NCI-H510A treated with DMSO at 0.1 percent for 48 hours (cell line): Measurements from ENCODE around the gene TMEM9B.

ENCODE experiments used
- DNase-seq: peaks from one replicate; lab custom pipeline; 2025; lab: John Stamatoyannopoulos, UW

TMEM9B gene

DNA sequence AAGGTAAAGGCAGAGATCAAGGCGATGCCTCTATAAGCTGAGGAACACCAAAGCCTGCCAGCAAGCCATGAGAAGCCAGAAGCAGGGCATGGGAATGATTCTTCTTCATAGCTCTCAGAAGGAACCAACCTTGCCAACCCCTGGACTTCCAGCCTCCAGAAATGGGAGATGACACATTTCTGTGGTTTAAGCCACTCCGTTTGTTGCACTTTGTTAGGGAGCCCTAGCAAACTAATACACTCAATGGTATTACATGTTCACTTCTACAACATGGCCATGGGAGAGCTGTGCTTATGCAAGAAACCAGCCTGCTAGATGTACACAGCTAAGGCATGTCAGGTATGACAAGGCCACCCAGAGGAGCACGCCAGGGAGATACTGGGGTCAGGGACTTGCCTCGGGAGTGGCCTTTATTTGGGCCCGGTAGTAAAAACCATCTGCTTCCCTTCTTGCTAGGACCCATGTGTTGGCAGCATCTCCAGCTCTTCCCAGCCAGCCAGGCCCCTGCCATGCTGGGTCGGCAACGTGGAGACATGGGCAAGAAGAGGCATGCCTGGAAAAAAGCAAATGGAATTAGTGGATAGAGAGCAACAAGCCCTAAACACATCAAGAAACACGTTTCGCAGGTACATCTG lies 35.1 kb downstream of the TMEM9B start:
- DNase-seq, result no peak

DNA sequence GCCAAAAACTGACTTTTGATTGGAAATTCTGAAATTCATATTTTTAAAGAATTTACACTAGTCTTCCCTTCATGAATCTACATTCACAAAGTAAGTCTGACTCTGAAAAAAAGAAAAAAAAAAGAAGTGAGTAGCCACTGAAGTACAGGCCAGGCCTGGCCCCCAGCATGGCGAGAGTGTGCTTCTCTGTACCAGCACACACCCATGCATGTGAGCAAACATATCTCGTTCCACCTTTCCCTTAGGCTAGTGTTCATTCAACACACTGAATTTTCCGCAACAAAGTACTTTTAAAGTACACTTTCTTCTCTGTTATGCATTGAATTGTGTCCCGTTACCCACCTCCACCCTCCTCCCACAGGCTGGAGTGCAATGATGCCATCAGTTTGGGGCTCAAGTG lies 36.0 kb downstream of the TMEM9B start:
- no peak for DNase-seq

DNA sequence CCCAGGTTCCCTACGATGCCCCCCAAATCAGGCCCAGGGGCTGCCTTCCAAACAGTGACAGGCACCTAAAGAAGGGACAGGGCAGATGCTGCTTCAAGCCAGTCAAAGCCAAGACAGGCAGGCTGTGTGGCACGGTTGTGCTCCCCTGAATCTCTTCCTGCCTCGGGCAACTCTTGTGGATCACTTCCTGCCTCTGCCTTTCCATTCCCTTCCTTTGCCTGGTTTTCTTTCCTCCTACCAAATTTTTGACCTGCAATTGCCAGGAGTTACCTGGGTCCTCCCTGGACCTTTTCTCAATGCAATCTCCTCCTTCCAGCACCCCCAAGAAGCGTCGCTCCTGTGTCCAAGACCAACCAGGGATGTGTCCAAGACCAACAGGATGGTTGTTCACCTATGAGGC lies 37.0 kb downstream of the TMEM9B start:
- no peak for DNase-seq

DNA sequence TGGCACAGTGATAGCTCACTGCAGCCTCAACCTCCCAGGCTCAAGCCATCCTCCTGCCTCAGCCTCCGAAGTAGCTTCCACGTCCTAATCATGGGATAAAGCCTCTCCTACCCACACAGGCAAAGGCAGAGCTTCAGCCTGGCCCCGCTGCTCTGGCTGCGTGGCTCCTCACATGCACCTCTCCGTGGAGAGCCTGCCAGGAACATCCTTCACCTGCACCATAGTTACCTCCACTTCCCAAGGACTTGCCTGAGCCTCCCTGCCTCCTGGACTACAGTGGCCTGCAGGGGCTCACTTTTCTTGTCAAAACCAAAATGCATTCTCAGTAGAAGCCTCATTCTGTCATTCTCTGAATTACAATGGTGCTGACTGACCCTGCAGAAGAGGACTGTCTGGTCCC lies 38.0 kb downstream of the TMEM9B start:
- DNase-seq, result no peak

DNA sequence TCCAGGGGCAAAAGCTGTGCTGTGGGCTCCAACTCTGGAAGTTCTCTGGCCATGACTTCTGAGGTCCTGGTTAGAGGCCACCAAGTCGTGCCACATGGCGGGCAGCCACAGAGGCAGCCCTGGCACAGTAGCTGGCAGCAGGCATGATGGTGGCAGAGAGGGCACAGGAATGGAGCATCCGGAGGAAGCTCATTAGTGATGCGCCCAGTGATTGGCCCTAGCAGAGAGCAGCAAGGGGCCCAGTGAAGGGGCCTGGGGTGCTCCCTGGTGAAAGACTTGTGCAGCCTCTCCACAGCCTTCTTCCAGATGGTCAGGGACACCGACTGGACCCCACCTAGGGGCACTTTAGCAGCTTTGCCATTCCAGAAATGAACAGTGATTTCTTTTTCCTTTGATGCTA lies 38.5 kb downstream of the TMEM9B start:
- no peak for DNase-seq

DNA sequence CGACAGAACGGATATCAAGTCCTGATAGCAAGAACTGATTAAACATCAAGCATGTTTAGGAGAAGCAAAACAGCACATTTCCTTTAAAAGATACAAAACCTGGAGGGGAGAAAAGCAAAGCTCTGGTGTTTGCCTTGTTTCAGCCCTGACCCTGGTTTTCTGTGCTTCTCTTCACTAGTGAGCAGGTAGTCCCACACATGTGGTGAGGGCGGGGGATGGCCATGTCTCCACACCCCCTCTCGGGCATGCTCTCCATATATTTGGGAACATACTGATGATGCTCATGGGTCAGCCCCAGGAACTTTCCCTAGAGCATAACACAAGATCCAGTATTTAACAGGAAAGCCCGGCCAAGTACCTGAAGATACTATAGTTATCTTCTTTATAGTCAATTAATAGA lies 41.6 kb downstream of the TMEM9B start:
- DNase-seq, result no peak

DNA sequence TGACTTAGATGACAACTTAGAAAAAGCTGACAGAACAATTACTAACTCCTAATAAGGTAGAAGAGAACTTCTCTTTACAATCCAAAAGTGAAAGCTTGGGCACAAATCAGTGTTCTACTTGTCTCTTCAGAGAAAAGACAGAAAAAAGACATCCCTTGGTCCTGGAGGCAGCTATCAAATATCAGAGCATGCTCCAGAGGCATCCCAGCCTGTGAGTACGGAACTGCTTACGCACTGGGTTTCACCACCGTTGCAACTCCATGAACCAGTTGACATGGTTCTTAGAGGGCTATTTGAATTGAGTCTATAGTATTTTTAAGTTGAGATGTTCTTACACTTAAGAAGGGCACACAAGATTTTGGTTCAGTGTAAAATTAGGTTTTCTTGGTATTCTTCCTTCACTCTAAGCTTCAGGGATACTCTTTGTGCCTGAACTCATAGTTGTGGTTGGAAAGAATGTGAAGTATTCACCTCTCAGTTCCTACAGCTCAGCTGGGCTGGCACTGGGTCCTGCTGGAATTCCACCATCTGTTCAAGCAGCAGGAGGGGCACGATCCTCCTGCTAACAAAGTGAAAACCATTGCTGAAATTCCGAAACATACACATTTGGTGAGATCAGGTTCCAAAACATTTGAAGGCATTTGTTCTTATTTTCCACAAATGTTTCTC lies 47.0 kb downstream of the TMEM9B start:
- DNase-seq, result no peak

DNA sequence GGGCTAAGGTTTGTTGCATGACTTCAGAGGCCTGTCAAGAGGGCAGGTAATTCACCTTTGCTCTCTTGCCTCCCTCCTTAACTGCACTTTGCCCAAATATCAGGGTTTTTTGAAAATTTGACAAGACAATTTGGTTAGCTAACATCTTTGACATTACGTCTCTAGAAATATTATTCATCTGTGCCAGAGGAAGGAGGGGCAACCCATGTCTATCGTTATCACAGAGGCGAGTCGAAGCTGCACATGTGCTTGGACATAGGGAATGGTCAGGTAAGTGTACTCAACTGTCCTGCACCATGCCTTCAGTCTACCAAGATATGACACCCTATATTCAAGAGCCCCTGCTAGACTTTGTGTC lies 49.6 kb downstream of the TMEM9B start:
- DNase-seq, result no peak

DNA sequence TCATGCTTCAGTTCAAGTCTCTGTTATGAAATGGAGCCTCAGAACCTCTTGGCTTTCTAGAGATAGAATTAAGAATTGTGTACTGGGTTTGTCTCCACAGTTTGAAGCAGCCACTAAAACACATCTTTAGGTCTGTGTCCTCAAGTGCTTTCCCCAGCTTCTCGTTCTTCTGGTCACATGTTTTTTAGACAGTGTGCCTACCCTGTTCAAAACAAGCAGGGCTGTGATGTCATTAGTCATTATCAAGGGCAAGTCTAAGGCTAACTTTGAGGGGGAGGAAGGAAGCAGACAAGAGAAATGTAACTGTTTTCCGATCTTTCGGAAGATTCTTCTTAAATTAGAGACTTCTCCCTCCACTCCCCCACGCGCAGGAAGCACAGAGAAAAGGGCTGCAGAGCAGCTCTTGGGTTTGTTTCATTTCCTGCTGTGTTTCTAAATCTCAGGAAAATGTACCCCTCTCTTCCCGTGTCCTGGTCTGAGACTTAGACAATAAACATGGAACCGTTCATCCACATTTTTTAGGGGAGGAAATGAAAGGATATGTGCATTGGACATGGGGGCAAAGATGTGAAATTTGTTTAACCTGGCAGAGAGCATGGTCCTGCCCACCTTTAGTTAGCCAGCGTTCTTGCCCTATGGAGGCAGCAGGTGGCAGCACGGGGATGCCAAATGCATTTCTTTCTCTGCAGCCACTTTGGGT lies 50.1 kb downstream of the TMEM9B start:
- DNase-seq, result peak; percentile 8

DNA sequence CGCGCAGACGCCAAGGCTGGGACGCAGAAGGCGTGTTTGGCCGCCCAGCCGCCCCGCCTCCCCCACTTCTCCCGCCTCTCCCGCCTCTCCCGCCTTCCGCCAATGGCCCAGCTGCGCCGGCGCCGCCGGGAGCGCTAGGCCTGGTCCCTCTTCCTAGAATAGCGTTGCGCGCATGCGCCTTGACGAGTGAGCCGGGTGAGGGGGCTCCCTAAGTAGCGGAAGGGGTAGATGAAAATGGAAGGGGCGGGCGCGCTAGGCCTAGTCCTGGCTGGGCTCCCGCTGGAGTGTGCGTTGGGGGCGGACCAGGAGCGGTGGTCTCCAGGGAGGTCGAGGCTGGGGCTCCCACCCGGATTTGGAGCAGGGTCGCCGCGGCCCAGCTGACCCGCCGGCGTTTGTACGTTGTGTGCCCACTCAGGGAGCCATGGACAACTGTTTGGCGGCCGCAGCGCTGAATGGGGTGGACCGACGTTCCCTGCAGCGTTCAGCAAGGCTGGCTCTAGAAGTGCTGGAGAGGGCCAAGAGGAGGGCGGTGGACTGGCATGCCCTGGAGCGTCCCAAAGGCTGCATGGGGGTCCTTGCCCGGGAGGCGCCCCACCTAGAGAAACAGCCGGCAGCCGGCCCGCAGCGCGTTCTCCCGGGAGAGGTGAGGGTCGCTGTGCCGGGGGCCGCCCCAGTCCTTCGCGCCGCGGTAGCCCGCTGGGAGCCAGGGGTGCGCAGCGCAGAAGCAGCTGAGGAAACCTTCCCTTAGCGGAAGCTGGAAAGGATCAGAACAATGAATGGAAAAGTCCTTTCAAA lies 53.0 kb downstream of the TMEM9B start, which contains the start of gene AKIP1:
Gene AKIP1, plus strand, starts transcription at position 161 of the 795 bp plus-strand sequence. Its CDS starts 261 bp downstream, at position 422.
- DNase-seq, result peak; percentile 82

DNA sequence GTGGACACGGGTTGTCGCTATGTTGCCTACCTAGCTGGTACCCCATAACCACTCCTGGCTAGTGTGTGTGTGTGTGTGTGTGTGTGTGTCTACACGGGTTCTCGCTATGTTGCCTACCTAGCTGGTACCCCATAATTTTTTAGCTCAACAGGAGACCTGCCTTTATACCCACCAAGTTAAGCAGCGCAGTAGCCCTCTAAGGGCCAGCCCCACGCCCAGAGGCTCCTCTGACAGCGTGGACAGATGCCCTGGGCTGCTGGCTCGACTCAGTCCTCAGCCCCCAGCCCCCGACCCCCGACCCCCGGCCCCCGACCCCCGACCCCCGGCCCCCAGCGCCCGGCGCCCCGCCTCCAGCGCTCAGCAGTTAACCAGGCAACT lies 53.6 kb downstream of the TMEM9B start:
- no peak for DNase-seq

DNA sequence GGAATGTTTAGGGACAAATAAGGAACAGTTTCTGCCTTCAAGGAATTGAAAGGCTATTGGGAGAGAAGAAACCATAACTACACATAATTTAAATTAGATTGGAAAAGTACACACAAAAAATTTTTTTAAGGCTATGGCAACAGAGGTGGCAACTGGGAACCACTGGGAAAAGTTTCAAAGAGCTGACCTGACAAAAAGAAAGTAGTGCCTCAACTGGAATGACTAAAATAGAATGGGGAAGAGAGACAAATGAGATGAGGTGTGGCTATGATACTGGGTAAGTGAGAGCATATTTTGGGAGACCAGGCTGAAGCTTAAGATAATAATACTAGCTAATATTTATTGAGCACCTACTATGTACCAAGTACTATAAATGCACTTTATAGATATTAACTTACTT lies 56.1 kb downstream of the TMEM9B start:
- DNase-seq, result no peak

DNA sequence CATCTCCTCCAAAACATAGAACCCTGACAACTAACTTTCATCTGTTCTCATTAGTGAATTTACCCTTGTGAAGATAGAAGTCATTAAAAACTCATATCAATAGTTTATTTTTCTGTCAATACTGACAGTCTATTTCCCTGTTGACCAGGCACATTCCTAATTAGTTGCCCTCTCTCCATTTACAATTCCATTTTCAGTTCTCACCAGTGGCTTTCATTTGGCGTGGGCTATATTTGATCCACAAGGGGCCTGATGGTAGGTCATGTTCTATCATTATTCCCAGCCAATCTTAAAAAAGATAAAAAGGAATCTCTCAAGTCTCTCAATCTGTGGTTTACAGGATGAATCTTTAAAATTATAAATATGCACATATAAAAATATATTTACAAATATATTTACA lies 57.1 kb downstream of the TMEM9B start:
- DNase-seq, result no peak

DNA sequence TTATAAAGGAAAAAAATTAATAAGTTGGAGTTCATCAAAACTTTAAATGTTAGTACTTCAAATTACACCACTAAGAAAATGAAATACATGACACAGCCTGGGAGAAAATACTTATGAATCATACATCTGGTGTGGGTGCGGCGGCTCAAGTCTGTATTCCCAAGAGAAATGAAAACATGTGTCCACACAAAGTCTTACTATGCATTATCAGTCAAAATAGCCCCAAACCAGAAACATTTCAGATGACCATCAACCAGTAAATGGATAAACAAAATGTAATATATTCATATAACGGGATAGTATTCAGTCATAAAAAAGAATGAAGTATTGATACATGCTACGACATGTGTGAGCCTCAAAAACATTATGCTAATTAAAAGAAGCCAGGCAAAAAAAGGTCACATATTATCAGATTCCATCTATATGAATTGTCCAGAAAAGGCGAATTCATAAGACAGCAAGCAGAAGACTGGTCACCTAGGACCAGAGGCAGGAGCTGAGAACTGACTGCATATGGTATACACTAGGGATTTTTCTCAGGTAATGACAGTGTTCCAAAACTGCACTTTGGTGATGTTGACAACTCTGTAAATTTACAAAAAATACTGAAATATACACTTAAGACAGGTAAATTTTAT lies 58.6 kb downstream of the TMEM9B start:
- DNase-seq, result no peak

DNA sequence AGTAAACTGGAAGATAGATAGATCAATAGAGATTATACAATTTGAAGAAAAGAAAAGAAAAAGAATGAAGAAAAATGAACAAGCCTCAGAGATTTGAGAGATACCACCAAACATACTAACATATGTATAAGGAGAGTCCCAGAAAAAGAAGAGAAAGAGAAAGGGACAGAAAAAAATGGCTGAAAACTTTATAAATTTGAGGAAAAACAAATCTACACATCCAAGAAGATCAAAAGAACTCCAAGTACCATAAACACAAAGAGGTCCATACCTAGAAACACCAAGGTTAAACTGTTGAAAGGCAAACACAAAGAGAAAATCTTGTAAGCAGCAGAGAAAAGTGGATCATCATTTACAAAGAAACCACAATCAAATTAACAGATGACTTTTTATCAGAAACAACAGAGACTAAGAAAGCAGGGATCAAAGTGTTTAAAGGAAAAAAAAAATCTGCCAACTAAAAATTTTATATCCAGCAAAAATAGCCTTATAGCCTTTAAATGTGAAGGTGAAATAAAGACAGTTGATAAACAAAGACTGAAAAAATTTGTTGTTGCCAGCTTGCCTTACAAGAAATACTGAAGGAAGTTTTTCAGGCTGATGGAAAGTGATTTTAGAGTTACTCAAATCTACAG lies 65.0 kb downstream of the TMEM9B start:
- no peak for DNase-seq
